ENCODE results near the gene UBAC2.

GRCh38 chr13:99260216-99260615 is 59.6 kb downstream of the UBAC2 start:
- TF ChIP-seq CTCF (IDR thresholded peaks at IDR 0.05; ENCODE audit: extremely low read depth in 1 of 2, insufficient read depth in 1 of 2, low read depth in 1 of 2, low read length in 2 of 2): no peak
- TF ChIP-seq EZH2 (IDR thresholded peaks at IDR 0.05; ENCODE audit: borderline replicate concordance, low read depth, low read length, severe bottlenecking): no peak
- TF ChIP-seq POLR2AphosphoS5 (IDR thresholded peaks at IDR 0.05; ENCODE audit: insufficient read depth, low read depth, low read length): no peak
- TF ChIP-seq MYC (IDR thresholded peaks at IDR 0.05; ENCODE audit: low read depth, low read length): no peak
- TF ChIP-seq POLR2A (IDR thresholded peaks at IDR 0.05; ENCODE audit: low read depth, low read length): no peak
- TF ChIP-seq MAX (IDR thresholded peaks at IDR 0.05; ENCODE audit: insufficient read depth, insufficient read length): no peak
- TF ChIP-seq FOS (IDR thresholded peaks at IDR 0.05; ENCODE audit: borderline replicate concordance, insufficient read depth, low read length): no peak
